GM19023 (cell line): ENCODE measurements around the gene FUT8.

ENCODE experiments used
- ATAC-seq: cut with Tn5 transposase; IDR thresholded peaks from one replicate; pipeline ENCODE4 v1.9.1; 2021; ENCODE audit warnings: mild to moderate bottlenecking, moderate library complexity; ENCODE audit not compliant: unreplicated experiment

The FUT8 gene

GRCh38 chr14:65549429-65549828 lies 136.9 kb downstream of the FUT8 start:
- ATAC-seq: no peak

GRCh38 chr14:65550779-65551643 lies 138.5 kb downstream of the FUT8 start:
- no peak for ATAC-seq

DNA sequence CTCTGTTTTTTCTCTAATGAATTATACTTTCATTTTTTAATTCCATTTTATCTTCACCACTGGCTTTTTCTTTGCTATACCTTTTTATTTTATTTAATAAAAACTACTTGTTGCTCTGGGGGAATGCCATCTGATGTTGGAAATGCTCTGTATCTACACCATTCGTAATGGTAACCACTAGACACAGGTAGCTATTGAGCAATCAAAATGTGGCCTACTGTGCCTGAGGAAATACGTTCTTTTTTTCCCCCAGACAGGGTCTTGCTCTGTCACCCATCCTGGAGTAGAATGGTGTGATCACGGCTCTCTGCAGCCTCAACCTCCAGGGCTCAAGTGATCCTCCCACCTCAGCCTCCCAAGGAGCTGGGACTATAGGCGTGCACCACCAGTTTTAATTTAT lies 140.2 kb downstream of the FUT8 start:
- ATAC-seq: no peak

DNA sequence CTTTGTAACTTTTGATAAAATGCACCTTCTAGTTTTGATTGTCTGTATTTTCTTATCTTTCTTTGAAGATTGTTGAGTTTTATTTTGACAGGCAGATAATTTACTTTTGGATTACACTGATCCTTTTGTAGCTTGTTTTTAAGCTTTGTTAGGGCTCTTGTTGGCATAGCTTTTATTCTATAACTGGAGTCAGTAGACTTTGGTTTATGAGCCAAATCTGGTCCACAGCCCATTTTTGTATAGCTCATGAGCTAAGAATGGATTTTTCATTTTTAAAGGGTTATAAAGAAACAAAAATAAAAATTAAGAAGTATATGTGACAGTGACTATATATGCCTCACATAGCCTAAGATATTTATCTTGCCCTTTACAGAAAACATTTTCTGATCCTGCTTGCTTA lies 142.3 kb downstream of the FUT8 start:
- no peak for ATAC-seq

DNA sequence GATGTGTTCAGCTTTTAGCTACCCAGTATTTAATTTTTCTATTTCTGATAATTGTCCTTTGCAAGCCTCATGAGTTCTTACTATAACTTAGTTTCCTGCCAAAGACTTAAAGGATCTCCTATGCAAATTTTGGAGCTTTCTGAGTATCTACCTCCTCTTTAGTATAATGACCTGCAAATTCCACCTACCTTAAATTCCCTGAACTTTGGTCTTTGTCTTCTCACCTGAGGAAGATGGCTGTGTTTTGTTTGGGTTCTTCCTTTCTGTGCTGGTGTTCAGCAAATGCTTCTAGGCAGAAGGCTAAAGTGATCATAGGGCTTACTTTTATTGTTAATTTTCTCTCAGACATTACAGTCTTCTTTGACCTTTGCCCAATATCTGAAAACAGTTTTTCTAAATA lies 142.8 kb downstream of the FUT8 start:
- ATAC-seq: no peak

DNA sequence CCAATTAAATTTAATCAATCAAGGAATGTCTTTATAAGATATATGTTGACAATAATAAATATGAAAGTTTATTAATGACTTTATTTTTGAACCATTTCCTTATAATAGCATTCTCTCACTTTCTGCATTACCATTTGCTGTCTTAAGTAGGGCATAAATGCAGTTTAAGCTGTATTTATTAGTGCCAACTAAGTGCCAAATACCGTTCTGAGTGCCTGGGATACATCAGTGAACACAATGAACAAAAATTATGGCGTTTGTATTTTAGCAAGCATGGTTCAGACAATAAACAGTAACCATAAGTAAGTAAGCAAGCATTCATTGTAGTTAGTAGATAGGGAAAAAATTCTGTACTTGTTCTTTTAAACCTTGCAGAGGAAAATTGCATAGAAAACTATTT lies 145.8 kb downstream of the FUT8 start:
- no peak for ATAC-seq

DNA sequence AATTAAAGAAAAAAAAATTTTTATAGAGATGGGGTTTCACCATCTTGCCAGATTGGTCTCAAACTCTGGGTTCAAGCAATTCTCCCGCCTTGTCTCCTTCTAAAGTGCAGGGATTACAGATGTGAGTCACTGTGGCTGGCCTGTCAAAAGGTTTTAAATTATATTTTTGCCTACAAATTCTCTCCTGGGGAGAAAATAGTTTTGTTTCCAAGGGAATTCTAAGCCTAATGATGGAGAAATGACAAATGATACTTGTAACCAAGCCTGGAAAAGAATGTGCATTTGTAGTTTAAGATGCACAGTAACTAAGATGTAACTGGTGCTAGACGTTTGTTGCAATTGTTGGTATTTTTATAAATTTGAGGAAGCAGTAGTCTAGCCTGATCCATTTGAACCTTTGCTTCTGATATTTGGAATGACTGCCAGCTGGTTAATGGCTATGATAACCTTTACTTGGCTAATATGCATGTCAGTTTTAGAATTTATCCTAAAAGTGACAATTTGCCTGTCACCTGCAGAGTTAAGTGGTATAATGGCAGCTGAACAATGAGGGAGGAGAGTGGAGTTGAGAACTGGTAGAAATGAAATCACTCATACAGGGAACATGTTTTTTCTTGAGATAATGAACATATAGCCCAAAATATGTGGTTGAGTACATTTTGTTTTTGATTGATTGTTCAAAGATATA lies 148.0 kb downstream of the FUT8 start:
- no peak for ATAC-seq

- ATAC-seq: no peak
Observed at GRCh38 chr14:65564370-65564769, 151.8 kb downstream of the FUT8 start.

GRCh38 chr14:65565948-65566347 lies 153.4 kb downstream of the FUT8 start:
- no peak for ATAC-seq

DNA sequence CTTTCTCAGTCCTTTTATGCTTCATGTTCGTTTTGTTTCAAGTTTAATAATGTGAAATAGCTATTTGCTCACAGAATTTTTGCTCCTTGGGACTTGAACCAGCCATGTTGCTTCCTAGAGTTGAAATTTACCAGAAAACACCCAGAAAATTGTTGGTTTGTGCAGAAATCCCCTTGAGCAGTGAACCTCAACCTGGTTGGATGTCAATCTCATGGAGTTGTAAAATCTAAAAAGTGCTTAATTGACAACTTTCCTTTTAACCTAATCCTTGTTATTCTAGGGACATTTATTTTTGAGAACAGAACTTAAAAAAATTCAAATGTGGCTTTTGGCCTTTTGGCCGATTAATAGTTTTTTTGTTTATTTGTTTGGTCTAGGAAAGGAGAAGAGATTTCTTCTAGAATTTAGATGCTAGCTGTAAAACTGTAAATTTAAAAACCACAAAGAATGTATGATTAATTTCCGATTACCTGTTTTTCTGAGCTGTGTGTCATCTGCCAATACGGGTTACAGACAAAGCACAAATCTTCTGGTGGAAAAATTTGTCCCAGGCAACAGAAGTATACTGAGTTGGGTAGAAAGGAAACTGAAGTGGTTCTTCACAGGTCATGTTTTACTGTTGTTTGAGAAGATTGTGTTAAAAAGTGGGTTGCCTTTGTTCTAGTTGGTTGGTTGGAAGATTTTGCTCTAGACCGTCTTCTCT lies 154.4 kb downstream of the FUT8 start:
- ATAC-seq: no peak

GRCh38 chr14:65574611-65575010 lies 162.1 kb downstream of the FUT8 start:
- ATAC-seq: no peak

DNA sequence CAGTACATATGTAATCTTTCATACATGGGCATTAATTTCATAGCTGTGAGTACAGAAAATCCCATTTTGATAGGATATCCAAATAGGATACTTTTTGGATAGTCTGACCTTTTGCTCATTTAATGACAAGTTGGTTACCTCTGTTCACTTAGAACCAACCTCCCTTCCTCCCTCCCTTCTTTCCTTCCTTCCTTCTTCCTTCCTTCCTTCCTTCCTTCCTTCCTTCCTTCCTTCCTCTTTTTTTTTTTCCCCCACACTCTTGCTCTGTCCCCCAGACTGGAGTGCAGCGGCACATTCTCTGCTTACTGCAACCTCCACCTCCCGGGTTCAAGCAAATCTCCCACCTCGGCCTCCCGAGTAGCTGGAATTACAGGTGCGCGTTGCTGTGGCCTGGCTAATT lies 162.9 kb downstream of the FUT8 start:
- ATAC-seq: no peak

- ATAC-seq: no peak
Observed at GRCh38 chr14:65580973-65581372, 168.4 kb downstream of the FUT8 start.

DNA sequence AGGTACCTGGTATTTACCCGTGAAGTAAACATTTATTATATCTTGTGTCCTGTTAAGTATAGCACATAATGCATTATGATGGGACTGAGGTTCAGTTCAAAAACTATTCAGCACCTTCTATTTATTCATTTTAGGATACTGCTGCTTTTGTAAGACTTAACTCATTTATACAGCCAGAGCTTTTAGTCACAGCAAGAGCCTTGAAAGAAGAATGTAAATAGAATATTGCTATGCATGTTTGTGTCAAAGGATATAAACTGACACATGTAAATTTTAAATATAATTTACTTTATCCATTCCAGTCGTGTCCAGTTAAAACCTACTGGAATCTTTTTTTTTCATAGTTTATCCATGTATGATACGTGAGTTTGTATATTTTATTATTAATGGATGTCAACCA lies 168.8 kb downstream of the FUT8 start:
- ATAC-seq: no peak

DNA sequence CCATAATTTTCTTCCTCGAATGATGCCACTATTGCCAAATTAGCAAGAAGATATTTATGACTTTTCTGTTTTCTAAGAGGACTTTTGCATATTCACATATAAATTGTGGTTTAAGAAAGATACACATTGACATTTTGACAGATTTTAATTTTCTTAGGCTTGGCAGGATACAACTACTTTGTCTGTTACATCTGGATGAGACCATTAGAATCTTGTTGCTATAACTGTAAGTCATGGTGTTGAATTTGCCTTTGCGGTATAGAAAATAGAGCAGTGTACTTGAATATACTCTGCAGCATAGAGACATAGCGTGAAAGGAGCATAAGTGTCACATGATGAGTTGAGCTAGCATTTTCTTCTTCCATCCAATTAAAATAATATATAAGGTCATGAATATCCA lies 169.3 kb downstream of the FUT8 start:
- ATAC-seq: no peak

DNA sequence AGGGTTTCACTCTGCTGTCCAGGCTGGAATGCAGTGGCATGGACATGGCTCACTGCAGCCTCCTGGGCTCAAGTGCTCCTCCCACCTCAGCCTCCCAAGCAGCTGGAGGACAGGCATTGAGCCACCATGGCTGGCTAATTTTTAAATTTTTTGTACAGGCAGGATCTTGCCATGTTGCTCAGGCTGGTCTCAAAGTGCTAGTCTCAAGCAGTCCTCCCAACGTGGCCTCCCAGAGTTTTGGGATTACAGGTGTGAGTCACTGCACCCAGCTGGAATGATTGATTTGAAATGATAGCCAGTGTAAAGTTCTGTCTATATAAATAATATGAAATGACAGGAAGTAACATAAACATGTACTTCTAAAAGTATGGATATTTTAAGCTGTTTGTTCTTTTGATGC lies 172.7 kb downstream of the FUT8 start:
- no peak for ATAC-seq

GRCh38 chr14:65588426-65589140 lies 176.1 kb downstream of the FUT8 start:
- no peak for ATAC-seq

- ATAC-seq: no peak
Observed at GRCh38 chr14:65594153-65594881, 181.8 kb downstream of the FUT8 start.

- no peak for ATAC-seq
Observed at GRCh38 chr14:65594882-65595237, 182.3 kb downstream of the FUT8 start.

- ATAC-seq: no peak
Observed at GRCh38 chr14:65599375-65599774, 186.8 kb downstream of the FUT8 start.

- ATAC-seq: no peak
Observed at GRCh38 chr14:65600742-65601141, 188.2 kb downstream of the FUT8 start.
